H9 (cell line): ENCODE measurements around the gene DCTN3. TPM values are rescaled to one million over a fixed set of nuclear protein-coding genes. Genes with fewer than 3 reads are reported as not detected.

Source experiments
- DNase-seq: peaks from one replicate; pipeline ENCODE4 v3.0.0-alpha.2; 2017
- H2AFZ ChIP-seq: one replicate; pipeline ENCODE4 v1.6.1; 2013; ENCODE audit warnings: mild to moderate bottlenecking, low read length, control low read depth, moderate library complexity
- H2AK5ac ChIP-seq: 2 replicates; pipeline ENCODE4 v1.6.1; 2013; ENCODE audit warnings: low read length, control low read depth, mixed read lengths; ENCODE audit not compliant: insufficient read length
- H2BK120ac ChIP-seq: one replicate; pipeline ENCODE4 v1.6.1; 2013; ENCODE audit warnings: low read depth, mild to moderate bottlenecking, low read length, control low read depth, inconsistent platforms; ENCODE audit not compliant: poor library complexity, severe bottlenecking
- H2BK12ac ChIP-seq: 2 replicates; pipeline ENCODE4 v1.6.1; 2013; ENCODE audit warnings: low read length, control low read depth, mixed read lengths, low read depth; ENCODE audit not compliant: insufficient read length
- H2BK15ac ChIP-seq: 2 replicates; pipeline ENCODE4 v1.6.1; 2013; ENCODE audit warnings: low read depth, low read length, control low read depth
- H2BK20ac ChIP-seq: one replicate; pipeline ENCODE4 v1.6.1; 2013; ENCODE audit warnings: low read depth, mild to moderate bottlenecking, low read length, control low read depth, inconsistent platforms; ENCODE audit not compliant: poor library complexity, severe bottlenecking
- H2BK5ac ChIP-seq: 2 replicates; pipeline ENCODE4 v1.6.1; 2013; ENCODE audit warnings: low read length, control low read depth, mixed read lengths; ENCODE audit not compliant: insufficient read length
- H3K14ac ChIP-seq: 2 replicates; pipeline ENCODE4 v1.6.1; 2013; ENCODE audit warnings: low read length, control low read depth; ENCODE audit not compliant: insufficient read depth
- H3K18ac ChIP-seq: 2 replicates; pipeline ENCODE4 v1.6.1; 2013; ENCODE audit warnings: low read depth, mild to moderate bottlenecking, mixed read lengths, low read length, control low read depth; ENCODE audit not compliant: insufficient read length
- H3K23ac ChIP-seq: 2 replicates; pipeline ENCODE4 v1.6.1; 2013; ENCODE audit warnings: low read length, control low read depth, mixed read lengths, low read depth; ENCODE audit not compliant: insufficient read length
- H3K23me2 ChIP-seq: 2 replicates; pipeline ENCODE4 v1.6.1; 2013; ENCODE audit warnings: low read depth, mild to moderate bottlenecking, mixed read lengths, low read length, control low read depth; ENCODE audit not compliant: insufficient read length, poor library complexity, severe bottlenecking
- H3K27ac ChIP-seq: 2 replicates; pipeline ENCODE4 v1.5.1; 2013; ENCODE audit warnings: low read length, control low read depth, mixed read lengths, low read depth; ENCODE audit not compliant: insufficient read length
- H3K27me3 ChIP-seq: 2 replicates; pipeline ENCODE4 v1.6.1; 2013; ENCODE audit warnings: low read length, control low read depth, inconsistent platforms; ENCODE audit not compliant: insufficient read depth
- H3K4ac ChIP-seq: 2 replicates; pipeline ENCODE4 v1.6.1; 2013; ENCODE audit warnings: low read depth, mild to moderate bottlenecking, control low read depth, inconsistent platforms, low read length, moderate library complexity
- H3K4me1 ChIP-seq: 2 replicates; pipeline ENCODE4 v1.6.1; 2013; ENCODE audit warnings: low read length, control low read depth, inconsistent platforms; ENCODE audit not compliant: insufficient read depth
- H3K4me2 ChIP-seq: 2 replicates; pipeline ENCODE4 v1.6.1; 2013; ENCODE audit warnings: low read length, control low read depth, mixed read lengths; ENCODE audit not compliant: insufficient read length, insufficient read depth
- H3K56ac ChIP-seq: 2 replicates; pipeline ENCODE4 v1.6.1; 2013; ENCODE audit warnings: low read depth, mild to moderate bottlenecking, mixed read lengths, low read length, control low read depth; ENCODE audit not compliant: insufficient read length
- H3K79me1 ChIP-seq: 2 replicates; pipeline ENCODE4 v1.6.1; 2013; ENCODE audit warnings: low read depth, mild to moderate bottlenecking, moderate library complexity, low read length, control low read depth, inconsistent platforms; ENCODE audit not compliant: insufficient read depth, poor library complexity, severe bottlenecking
- H3K79me2 ChIP-seq: 2 replicates; pipeline ENCODE4 v1.6.1; 2013; ENCODE audit warnings: low read length, control low read depth, inconsistent platforms; ENCODE audit not compliant: insufficient read depth
- H3K9ac ChIP-seq: 2 replicates; pipeline ENCODE4 v1.6.1; 2013; ENCODE audit warnings: low read length, control low read depth, mixed read lengths; ENCODE audit not compliant: insufficient read length; ENCODE audit errors: extremely low read depth
- H3K9me3 ChIP-seq: one replicate; pipeline ENCODE4 v1.6.1; 2013; ENCODE audit warnings: low read depth, low read length, inconsistent platforms; ENCODE audit not compliant: control insufficient read depth
- H3T11ph ChIP-seq: one replicate; pipeline ENCODE4 v1.6.1; 2013; ENCODE audit warnings: mild to moderate bottlenecking, low read length, control low read depth, inconsistent platforms
- H4K20me1 ChIP-seq: one replicate; pipeline ENCODE4 v1.6.1; 2013; ENCODE audit not compliant: control insufficient read depth, insufficient read length, insufficient read depth
- H4K5ac ChIP-seq: 2 replicates; pipeline ENCODE4 v1.6.1; 2013; ENCODE audit warnings: low read depth, mild to moderate bottlenecking, mixed read lengths, low read length, control low read depth; ENCODE audit not compliant: insufficient read length
- H4K8ac ChIP-seq: replicated peaks from 2 replicates; pipeline ENCODE4 v1.6.1; 2013; ENCODE audit warnings: low read length, control low read depth, mixed read lengths, low read depth; ENCODE audit not compliant: insufficient read length
- H4K91ac ChIP-seq: 2 replicates; pipeline ENCODE4 v1.6.1; 2013; ENCODE audit warnings: low read depth, mild to moderate bottlenecking, moderate library complexity, mixed read lengths, low read length, control low read depth; ENCODE audit not compliant: insufficient read length
- H3K27ac Mint-ChIP-seq, 3 experiments: 2 replicates in 2 of 3; 3 replicates in 1 of 3; pipeline ENCODE4 v1.8.0; 2020 to 2021; ENCODE audit warnings: mixed read lengths in 3 of 3, mild to moderate bottlenecking in 1 of 3, moderate library complexity in 1 of 3
- H3K27me3 Mint-ChIP-seq: 2 replicates; pipeline ENCODE4 v1.8.0; 2021; ENCODE audit warnings: low read depth, mild to moderate bottlenecking, moderate library complexity, mixed read lengths
- H3K36me3 Mint-ChIP-seq, 3 experiments: 2 replicates in 2 of 3; 3 replicates in 1 of 3; pipeline ENCODE4 v1.8.0; 2020 to 2021; ENCODE audit warnings: low read depth in 3 of 3, mixed read lengths in 3 of 3; ENCODE audit not compliant: insufficient read depth in 1 of 3
- H3K4me1 Mint-ChIP-seq, 2 experiments: 2 replicates each; pipeline ENCODE4 v1.8.0; 2020; ENCODE audit warnings: mixed read lengths in 2 of 2
- H3K4me3 Mint-ChIP-seq, 2 experiments: 2 replicates in 1 of 2; 3 replicates in 1 of 2; pipeline ENCODE4 v1.8.0; 2020 to 2021; ENCODE audit warnings: mild to moderate bottlenecking in 2 of 2, mixed read lengths in 2 of 2, moderate library complexity in 1 of 2
- H3K9me3 Mint-ChIP-seq, 2 experiments: 2 replicates in 1 of 2; 3 replicates in 1 of 2; pipeline ENCODE4 v1.8.0; 2020; ENCODE audit warnings: mild to moderate bottlenecking in 2 of 2, mixed read lengths in 2 of 2, moderate library complexity in 1 of 2
- CTCF ChIP-seq: fragments of 200-600 bp; sonication (generic); conservative IDR thresholded peaks from 3 replicates; pipeline ENCODE4 v1.8.0; 2021; ENCODE audit warnings: antibody characterized with exemption, mild to moderate bottlenecking
- WGBS: extraction: QIAGEN DNeasy Blood & Tissue Kit; methylation state at CpG from one replicate; pipeline ENCODE4 v1.1.7; 2013; ENCODE audit warnings: missing lambda C conversion rate, low lambda C conversion rate, mixed read lengths; ENCODE audit not compliant: insufficient read length; ENCODE audit errors: extremely low coverage; 5-methylcytosine and 5-hydroxymethylcytosine counted together
- total RNA-seq: library from RNA; stranded (reverse); gene quantifications from 2 replicates; pipeline ENCODE4 v1.2.1, GENCODE V29; 2021

Gene DCTN3
- total RNA-seq, 1 experiment from 2014 or later = 40.0 TPM

GRCh38 chr9:34658461-34658860 lies 38.2 kb upstream of the DCTN3 start:
- H4K5ac ChIP-seq = no peak overlapping the region
- H3K4me1 ChIP-seq = no peaks in the 10 kb centered on the region; the same call in 1 of the 2 replicates
- no peak overlapping the region for H3K27ac ChIP-seq
- H3K4me2 ChIP-seq = no peak overlapping the region
- Mint-ChIP-seq H3K9me3 (no peaks in the 10 kb centered on the region), H3K4me3 (no peak overlapping the region), H3K36me3 (no peaks in the 10 kb centered on the region), H3K27me3 (peaks cover 6% of the 10 kb centered on the region), H3K4me1 (peaks cover 7 to 20% of the 10 kb centered on the region in 2 experiments), H3K27ac (no peak overlapping the region; a peak in 1 of 7 replicates)
- no peak overlapping the region for H3K14ac ChIP-seq
- H2BK5ac ChIP-seq = no peak overlapping the region
- H3K9ac ChIP-seq = no peak overlapping the region
- H3K23me2 ChIP-seq = no peaks in the 10 kb centered on the region
- no peak overlapping the region for H2BK20ac ChIP-seq
- no peak overlapping the region for H4K8ac ChIP-seq
- H4K20me1 ChIP-seq = no peaks in the 10 kb centered on the region
- H2AK5ac ChIP-seq = no peak overlapping the region
- no peak overlapping the region for H3K23ac ChIP-seq
- no peak overlapping the region for H3K4ac ChIP-seq
- H2AFZ ChIP-seq = no peak overlapping the region
- no peak overlapping the region for H3K18ac ChIP-seq
- no peaks in the 10 kb centered on the region for H3K79me1 ChIP-seq
- H3K9me3 ChIP-seq = no peaks in the 10 kb centered on the region
- WGBS = no CpG with 5 or more reads among the region's 14 CpGs
- no peak overlapping the region for H2BK120ac ChIP-seq
- H3K79me2 ChIP-seq = no peaks in the 10 kb centered on the region
- H3K27me3 ChIP-seq = no peaks in the 10 kb centered on the region
- H2BK12ac ChIP-seq = no peak overlapping the region
- no peak overlapping the region for H2BK15ac ChIP-seq
- H3T11ph ChIP-seq = no peak overlapping the region
- no peak for TF ChIP-seq CTCF
- DNase-seq = no peak
- no peak overlapping the region for H4K91ac ChIP-seq
- H3K56ac ChIP-seq = no peak overlapping the region
